Loucy (cell line): ENCODE results near the gene PIP5K1C.
A peak's percentile ranks its signal among the peaks of the same experiment; 100 is the strongest.

Source experiments
- H2AFZ ChIP-seq: fragments of 200-600 bp; sonication (generic); 2 replicates; pipeline ENCODE4 v1.6.0; 2016; ENCODE audit warnings: antibody characterized with exemption, mild to moderate bottlenecking, low read length, moderate library complexity
- H3F3A ChIP-seq: fragments of 200-600 bp; 2 replicates; pipeline ENCODE4 v1.6.0; 2016; ENCODE audit warnings: antibody characterized with exemption, low read depth, mild to moderate bottlenecking
- H3K27me3 ChIP-seq: fragments of 200-600 bp; sonication (generic); 2 replicates; pipeline ENCODE4 v1.6.1; 2014; ENCODE audit warnings: low read length, mild to moderate bottlenecking; ENCODE audit not compliant: insufficient read depth, poor library complexity, severe bottlenecking
- H3K36me3 ChIP-seq: fragments of 200-600 bp; sonication (generic); 2 replicates; pipeline ENCODE4 v1.6.1; 2016; ENCODE audit warnings: low read length; ENCODE audit not compliant: insufficient read depth
- H3K4me1 ChIP-seq: fragments of 200-600 bp; sonication (generic); 2 replicates; pipeline ENCODE4 v1.5.1; 2014; ENCODE audit warnings: low read length, mild to moderate bottlenecking; ENCODE audit not compliant: insufficient read depth, poor library complexity, severe bottlenecking
- H3K4me2 ChIP-seq: fragments of 200-600 bp; sonication (generic); 2 replicates; pipeline ENCODE4 v1.6.0; 2014; ENCODE audit warnings: antibody characterized with exemption, low read length, low read depth, mild to moderate bottlenecking; ENCODE audit not compliant: poor library complexity, severe bottlenecking
- H3K4me3 ChIP-seq: fragments of 200-600 bp; sonication (generic); 2 replicates; pipeline ENCODE4 v1.5.1; 2014; ENCODE audit warnings: low read length, mild to moderate bottlenecking, mixed read lengths; ENCODE audit not compliant: poor library complexity, severe bottlenecking
- H3K79me2 ChIP-seq: fragments of 200-600 bp; sonication (generic); 2 replicates; pipeline ENCODE4 v1.6.1; 2014; ENCODE audit warnings: low read length; ENCODE audit not compliant: insufficient read depth
- H3K9ac ChIP-seq: fragments of 200-600 bp; sonication (generic); 2 replicates; pipeline ENCODE4 v1.6.0; 2014; ENCODE audit warnings: mild to moderate bottlenecking, low read depth, low read length, moderate library complexity; ENCODE audit not compliant: poor library complexity, severe bottlenecking
- H3K9me2 ChIP-seq: fragments of 200-600 bp; sonication (generic); replicated peaks from 2 replicates; pipeline ENCODE4 v1.6.1; 2016; ENCODE audit warnings: low read depth, low read length, mixed read lengths
- H3K9me3 ChIP-seq: fragments of 200-600 bp; sonication (generic); 2 replicates; pipeline ENCODE4 v1.6.1; 2014; ENCODE audit warnings: mild to moderate bottlenecking, antibody characterized with exemption, low read length, low read depth; ENCODE audit not compliant: insufficient read depth
- H4K20me1 ChIP-seq: fragments of 200-600 bp; sonication (generic); 2 replicates; pipeline ENCODE4 v1.6.0; 2014; ENCODE audit warnings: antibody characterized with exemption, low read length, mild to moderate bottlenecking; ENCODE audit not compliant: insufficient read depth, poor library complexity, severe bottlenecking
- EZH2phosphoT487 ChIP-seq: fragments of 200-600 bp; IDR thresholded peaks from 2 replicates; pipeline ENCODE4 v1.6.1; 2018; ENCODE audit warnings: antibody characterized with exemption, mild to moderate bottlenecking, moderate library complexity, borderline replicate concordance
- TF ChIP-seq, protein P1 (sequence below): fragments of 200-600 bp; sonication (generic); conservative IDR thresholded peaks from 2 replicates; pipeline ENCODE4 v1.5.1; 2014; ENCODE audit warnings: mild to moderate bottlenecking, antibody characterized with exemption, low read length

PIP5K1C gene

DNA sequence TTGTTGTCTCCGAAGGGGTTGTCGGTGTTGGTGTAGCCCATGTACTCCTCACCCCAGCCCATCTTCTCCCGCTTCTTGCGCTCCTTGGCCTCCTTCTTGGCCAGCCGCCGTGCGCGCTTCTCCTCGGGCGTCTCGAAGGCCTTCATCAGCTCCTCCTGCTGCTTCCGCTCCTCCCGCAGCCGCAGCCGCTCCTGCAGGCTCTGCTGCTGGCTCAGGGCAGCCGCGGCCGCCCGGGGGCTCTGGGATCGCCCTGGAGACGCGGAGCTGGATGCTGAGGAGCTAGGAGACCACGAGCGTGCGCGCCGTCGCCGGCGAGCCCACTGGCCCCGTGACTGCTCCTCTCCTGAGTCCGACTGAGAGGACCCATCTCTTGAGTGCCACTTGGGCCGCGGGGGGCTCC is 76.6 kb downstream of the PIP5K1C start:
- peaks cover 26% of the 10 kb centered on the region for H3K79me2 ChIP-seq
- H3K4me1 ChIP-seq = peaks cover 11% of the 10 kb centered on the region
- H3K9ac ChIP-seq = no peak overlapping the region
- H3K4me3 ChIP-seq = peak overlapping the region; percentile 12
- TF ChIP-seq, protein P1, sequence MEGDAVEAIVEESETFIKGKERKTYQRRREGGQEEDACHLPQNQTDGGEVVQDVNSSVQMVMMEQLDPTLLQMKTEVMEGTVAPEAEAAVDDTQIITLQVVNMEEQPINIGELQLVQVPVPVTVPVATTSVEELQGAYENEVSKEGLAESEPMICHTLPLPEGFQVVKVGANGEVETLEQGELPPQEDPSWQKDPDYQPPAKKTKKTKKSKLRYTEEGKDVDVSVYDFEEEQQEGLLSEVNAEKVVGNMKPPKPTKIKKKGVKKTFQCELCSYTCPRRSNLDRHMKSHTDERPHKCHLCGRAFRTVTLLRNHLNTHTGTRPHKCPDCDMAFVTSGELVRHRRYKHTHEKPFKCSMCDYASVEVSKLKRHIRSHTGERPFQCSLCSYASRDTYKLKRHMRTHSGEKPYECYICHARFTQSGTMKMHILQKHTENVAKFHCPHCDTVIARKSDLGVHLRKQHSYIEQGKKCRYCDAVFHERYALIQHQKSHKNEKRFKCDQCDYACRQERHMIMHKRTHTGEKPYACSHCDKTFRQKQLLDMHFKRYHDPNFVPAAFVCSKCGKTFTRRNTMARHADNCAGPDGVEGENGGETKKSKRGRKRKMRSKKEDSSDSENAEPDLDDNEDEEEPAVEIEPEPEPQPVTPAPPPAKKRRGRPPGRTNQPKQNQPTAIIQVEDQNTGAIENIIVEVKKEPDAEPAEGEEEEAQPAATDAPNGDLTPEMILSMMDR = no peak
- TF ChIP-seq EZH2phosphoT487 = no peak
- peaks cover 16% of the 10 kb centered on the region for H4K20me1 ChIP-seq
- H3F3A ChIP-seq = no peaks in the 10 kb centered on the region
- no peak overlapping the region for H2AFZ ChIP-seq
- H3K9me2 ChIP-seq = no peaks in the 10 kb centered on the region
- H3K27me3 ChIP-seq = no peaks in the 10 kb centered on the region
- no peaks in the 10 kb centered on the region; the same call in 1 of the 2 replicates for H3K36me3 ChIP-seq
- no peaks in the 10 kb centered on the region for H3K9me3 ChIP-seq
- H3K4me2 ChIP-seq = peak overlapping the region; percentile 92

DNA sequence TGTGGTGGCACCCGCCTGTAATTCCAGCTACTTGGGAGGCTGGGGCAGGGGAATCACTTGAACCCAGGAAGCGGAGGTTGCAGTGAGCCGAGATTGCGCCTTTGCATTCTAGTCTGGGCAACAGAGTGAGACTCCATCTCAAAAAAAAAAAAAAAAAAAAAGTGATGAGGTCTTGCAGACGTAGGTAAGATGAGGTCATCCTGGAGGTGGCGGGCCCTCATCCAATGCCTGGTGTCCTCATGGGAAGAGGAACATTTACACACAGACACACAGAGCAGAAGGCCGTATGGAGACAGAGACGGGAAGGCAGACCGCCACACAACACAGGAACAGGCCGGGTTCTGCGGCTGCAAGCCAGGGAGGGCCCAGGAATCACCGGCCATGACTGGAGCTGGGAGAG is 78.0 kb downstream of the PIP5K1C start:
- H3F3A ChIP-seq = no peaks in the 10 kb centered on the region
- peaks cover 11% of the 10 kb centered on the region for H3K4me1 ChIP-seq
- TF ChIP-seq EZH2phosphoT487 = no peak
- TF ChIP-seq, protein P1 = no peak
- H4K20me1 ChIP-seq = peaks cover 16% of the 10 kb centered on the region
- H3K4me2 ChIP-seq = no peak overlapping the region
- no peak overlapping the region for H2AFZ ChIP-seq
- no peak overlapping the region for H3K9ac ChIP-seq
- no peaks in the 10 kb centered on the region for H3K9me2 ChIP-seq
- no peak overlapping the region for H3K4me3 ChIP-seq
- H3K79me2 ChIP-seq = peaks cover 26% of the 10 kb centered on the region
- H3K9me3 ChIP-seq = no peaks in the 10 kb centered on the region
- no peaks in the 10 kb centered on the region; the same call in 1 of the 2 replicates for H3K36me3 ChIP-seq
- H3K27me3 ChIP-seq = no peaks in the 10 kb centered on the region

DNA sequence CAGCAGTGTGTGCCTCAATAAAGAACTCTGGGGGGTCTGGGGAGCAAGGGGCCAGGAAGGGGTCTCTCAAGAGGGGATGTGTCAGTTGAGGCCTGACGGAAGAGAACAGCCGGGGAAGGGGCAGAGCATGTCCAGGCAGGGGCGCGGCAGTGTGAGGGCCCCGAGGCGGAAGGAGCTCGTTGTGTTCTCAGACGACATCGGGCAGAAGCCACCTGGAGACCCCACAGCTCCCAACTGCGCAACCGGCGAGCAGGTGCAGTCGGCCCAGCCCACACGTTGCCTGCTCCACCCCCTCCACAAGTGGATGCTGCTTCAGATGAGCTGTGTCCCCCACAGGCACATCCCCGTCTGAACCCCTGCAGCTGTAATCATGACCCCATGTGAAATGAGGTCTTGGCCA is 78.6 kb downstream of the PIP5K1C start:
- no peaks in the 10 kb centered on the region; the same call in 1 of the 2 replicates for H3K36me3 ChIP-seq
- peaks cover 16% of the 10 kb centered on the region for H4K20me1 ChIP-seq
- H3K9me3 ChIP-seq = no peaks in the 10 kb centered on the region
- H3K4me3 ChIP-seq = no peak overlapping the region
- no peaks in the 10 kb centered on the region for H3K27me3 ChIP-seq
- no peak overlapping the region for H2AFZ ChIP-seq
- H3K4me2 ChIP-seq = no peak overlapping the region
- no peak overlapping the region for H3K9ac ChIP-seq
- H3K4me1 ChIP-seq = peaks cover 11% of the 10 kb centered on the region
- H3F3A ChIP-seq = no peaks in the 10 kb centered on the region
- peaks cover 26% of the 10 kb centered on the region for H3K79me2 ChIP-seq
- no peaks in the 10 kb centered on the region for H3K9me2 ChIP-seq
- TF ChIP-seq EZH2phosphoT487 = no peak
- TF ChIP-seq, protein P1 = no peak
